Endothelial cell (in vitro differentiated cells): ENCODE results near the gene SYTL1. TPM values are rescaled to one million over a fixed set of nuclear protein-coding genes. Genes with fewer than 3 reads are reported as not detected.

Experiments
- DNase-seq: peaks from one replicate; pipeline ENCODE4 v3.0.0; 2021; ENCODE audit warnings: low spot score
- H3K27ac Mint-ChIP-seq: one replicate; pipeline ENCODE4 v1.8.0; 2021; ENCODE audit warnings: mixed read lengths, inconsistent platforms; ENCODE audit not compliant: unreplicated experiment
- H3K27me3 Mint-ChIP-seq: one replicate; pipeline ENCODE4 v1.8.0; 2021; ENCODE audit warnings: mild to moderate bottlenecking, moderate library complexity, mixed read lengths, inconsistent platforms; ENCODE audit not compliant: unreplicated experiment
- H3K36me3 Mint-ChIP-seq: one replicate; pipeline ENCODE4 v1.8.0; 2021; ENCODE audit warnings: mild to moderate bottlenecking, low read depth, mixed read lengths, inconsistent platforms; ENCODE audit not compliant: unreplicated experiment
- H3K4me1 Mint-ChIP-seq: one replicate; pipeline ENCODE4 v1.8.0; 2021; ENCODE audit warnings: mild to moderate bottlenecking, mixed read lengths, inconsistent platforms; ENCODE audit not compliant: unreplicated experiment
- H3K4me3 Mint-ChIP-seq: one replicate; pipeline ENCODE4 v1.8.0; 2021; ENCODE audit warnings: mild to moderate bottlenecking, mixed read lengths, inconsistent platforms; ENCODE audit not compliant: unreplicated experiment
- H3K9me3 Mint-ChIP-seq: one replicate; pipeline ENCODE4 v1.8.0; 2021; ENCODE audit warnings: mixed read lengths, inconsistent platforms; ENCODE audit not compliant: unreplicated experiment
- long read RNA-seq: library from polyadenylated mRNA; unstranded; transcript quantifications from one replicate; pipeline ENCODE4 v2.0.0, GENCODE V29; 2020; ENCODE audit not compliant: unreplicated experiment
- total RNA-seq: library from RNA; stranded (reverse); fragmentation: NEBNext Ultra II Directional; extraction: Animal tissue kit (Norgen Biotek cat#: 25700); gene quantifications from one replicate; pipeline ENCODE4 v1.2.1, GENCODE V29; 2021; ENCODE audit not compliant: unreplicated experiment
- TF ChIP-seq, protein P1 (sequence below): fragments of 200-600 bp; sonication (generic); IDR thresholded peaks from one replicate; pipeline ENCODE4 v1.5.0; 2021; ENCODE audit warnings: antibody characterized with exemption; ENCODE audit not compliant: unreplicated experiment

Gene SYTL1, protein sequence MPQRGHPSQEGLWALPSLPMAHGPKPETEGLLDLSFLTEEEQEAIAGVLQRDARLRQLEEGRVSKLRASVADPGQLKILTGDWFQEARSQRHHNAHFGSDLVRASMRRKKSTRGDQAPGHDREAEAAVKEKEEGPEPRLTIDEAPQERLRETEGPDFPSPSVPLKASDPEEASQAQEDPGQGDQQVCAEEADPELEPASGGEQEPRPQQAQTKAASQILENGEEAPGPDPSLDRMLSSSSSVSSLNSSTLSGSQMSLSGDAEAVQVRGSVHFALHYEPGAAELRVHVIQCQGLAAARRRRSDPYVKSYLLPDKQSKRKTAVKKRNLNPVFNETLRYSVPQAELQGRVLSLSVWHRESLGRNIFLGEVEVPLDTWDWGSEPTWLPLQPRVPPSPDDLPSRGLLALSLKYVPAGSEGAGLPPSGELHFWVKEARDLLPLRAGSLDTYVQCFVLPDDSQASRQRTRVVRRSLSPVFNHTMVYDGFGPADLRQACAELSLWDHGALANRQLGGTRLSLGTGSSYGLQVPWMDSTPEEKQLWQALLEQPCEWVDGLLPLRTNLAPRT
- total RNA-seq, result 1.3 TPM
- long read RNA-seq, partial matches to known transcripts, result 0 of 1 reads
- long read RNA-seq, other reads (novel, unspliced or antisense), result 0 of 1 reads

DNA sequence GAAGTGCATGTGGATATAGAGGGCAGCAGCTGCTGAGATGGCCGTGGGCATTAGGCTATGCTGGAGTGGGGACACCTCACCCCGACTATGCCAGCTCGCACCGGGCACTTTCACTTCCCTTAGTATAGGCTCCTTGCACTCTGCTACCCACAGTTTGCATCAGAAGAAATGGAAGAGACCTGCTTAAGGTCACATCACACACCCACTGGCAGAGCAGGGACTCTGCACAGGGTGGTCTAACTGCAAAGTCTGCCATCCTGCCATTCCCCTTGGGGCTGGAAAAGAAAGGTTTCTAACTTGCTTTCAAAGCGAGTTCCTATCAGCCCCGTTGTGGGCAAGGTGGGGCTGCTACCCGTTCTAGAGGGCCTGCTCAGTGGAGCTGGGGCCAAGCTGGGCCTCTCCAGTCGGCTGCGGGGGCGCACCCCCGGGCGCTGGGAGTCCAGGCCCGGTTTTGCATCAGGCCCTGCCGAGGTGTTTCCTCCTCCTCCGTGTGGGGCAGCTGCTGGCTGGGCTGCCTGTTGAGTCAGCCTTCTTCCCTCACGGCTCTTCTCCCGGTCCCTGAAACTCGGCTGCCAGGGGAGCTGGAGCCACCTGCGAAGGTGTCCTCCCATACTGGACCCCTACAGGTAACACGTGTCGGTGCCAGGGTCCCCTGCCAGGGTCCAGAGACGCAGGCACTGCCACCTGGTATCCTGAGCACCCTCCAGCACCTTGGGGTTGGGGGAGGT is at the start of gene SYTL1:
Gene SYTL1, plus strand, starts transcription at position 498 of the 728 bp plus-strand sequence. CDS start 3,313 bp downstream, outside the sequence.
- peaks cover 19% of the 10 kb centered on the region for H3K27me3 Mint-ChIP-seq
- peaks cover 2% of the 10 kb centered on the region for H3K36me3 Mint-ChIP-seq
- H3K4me3 Mint-ChIP-seq, result no peak within 1 kb of the TSS
- peak; percentile 48 for DNase-seq
- peaks cover 32% of the 10 kb centered on the region for H3K4me1 Mint-ChIP-seq
- no peaks in the 10 kb centered on the region for H3K9me3 Mint-ChIP-seq
- TF ChIP-seq, protein P1, sequence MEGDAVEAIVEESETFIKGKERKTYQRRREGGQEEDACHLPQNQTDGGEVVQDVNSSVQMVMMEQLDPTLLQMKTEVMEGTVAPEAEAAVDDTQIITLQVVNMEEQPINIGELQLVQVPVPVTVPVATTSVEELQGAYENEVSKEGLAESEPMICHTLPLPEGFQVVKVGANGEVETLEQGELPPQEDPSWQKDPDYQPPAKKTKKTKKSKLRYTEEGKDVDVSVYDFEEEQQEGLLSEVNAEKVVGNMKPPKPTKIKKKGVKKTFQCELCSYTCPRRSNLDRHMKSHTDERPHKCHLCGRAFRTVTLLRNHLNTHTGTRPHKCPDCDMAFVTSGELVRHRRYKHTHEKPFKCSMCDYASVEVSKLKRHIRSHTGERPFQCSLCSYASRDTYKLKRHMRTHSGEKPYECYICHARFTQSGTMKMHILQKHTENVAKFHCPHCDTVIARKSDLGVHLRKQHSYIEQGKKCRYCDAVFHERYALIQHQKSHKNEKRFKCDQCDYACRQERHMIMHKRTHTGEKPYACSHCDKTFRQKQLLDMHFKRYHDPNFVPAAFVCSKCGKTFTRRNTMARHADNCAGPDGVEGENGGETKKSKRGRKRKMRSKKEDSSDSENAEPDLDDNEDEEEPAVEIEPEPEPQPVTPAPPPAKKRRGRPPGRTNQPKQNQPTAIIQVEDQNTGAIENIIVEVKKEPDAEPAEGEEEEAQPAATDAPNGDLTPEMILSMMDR, result no peak
- H3K27ac Mint-ChIP-seq, result peak within 1 kb of the TSS; percentile 48

DNA sequence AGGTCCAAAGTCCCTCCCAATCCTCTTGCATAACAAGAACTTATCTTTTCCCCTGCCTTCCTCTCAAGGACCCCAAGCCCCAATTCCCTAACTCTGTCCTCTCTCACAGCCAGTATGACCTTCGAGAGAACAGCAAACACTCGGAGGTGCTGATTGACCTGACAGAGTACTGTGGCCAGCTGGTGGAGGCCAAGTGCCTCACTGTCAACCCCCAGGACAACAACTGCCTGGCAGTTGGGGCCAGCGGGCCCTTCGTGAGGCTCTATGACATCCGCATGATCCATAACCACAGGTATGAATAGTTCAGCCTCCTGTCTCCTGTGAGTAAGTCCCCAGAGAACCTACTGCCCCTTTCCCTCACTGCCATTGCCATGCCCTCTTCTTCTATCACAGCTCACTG is 49.7 kb upstream of the SYTL1 start:
- Mint-ChIP-seq H3K4me1 (no peaks in the 10 kb centered on the region), H3K9me3 (no peaks in the 10 kb centered on the region), H3K4me3 (no peak overlapping the region), H3K36me3 (peaks cover 29% of the 10 kb centered on the region), H3K27ac (no peak overlapping the region), H3K27me3 (peaks cover 3% of the 10 kb centered on the region)
- DNase-seq, result no peak
- TF ChIP-seq, protein P1, result no peak

DNA sequence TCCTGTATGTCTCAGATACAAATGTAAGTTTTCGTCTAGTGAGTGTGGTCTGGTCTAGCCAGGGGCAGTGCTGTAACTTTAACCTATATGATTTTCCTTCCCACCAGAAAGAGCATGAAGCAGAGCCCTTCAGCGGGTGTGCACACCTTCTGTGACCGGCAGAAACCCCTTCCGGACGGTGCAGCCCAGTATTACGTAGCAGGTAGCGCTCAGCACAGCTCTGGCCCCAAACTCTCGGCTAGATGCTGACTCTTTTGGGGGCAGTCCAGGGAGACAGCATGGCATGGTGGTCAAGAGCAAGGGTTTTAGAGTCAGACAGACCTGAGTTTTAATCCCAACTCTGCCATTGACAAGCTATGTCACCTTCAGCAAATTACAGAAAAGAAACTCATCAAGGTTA is 47.9 kb upstream of the SYTL1 start:
- peaks cover 22% of the 10 kb centered on the region for H3K36me3 Mint-ChIP-seq
- H3K27ac Mint-ChIP-seq, result no peak overlapping the region
- no peak for DNase-seq
- peaks cover under 1% of the 10 kb centered on the region for H3K4me1 Mint-ChIP-seq
- TF ChIP-seq, protein P1, result no peak
- no peak overlapping the region for H3K4me3 Mint-ChIP-seq
- H3K27me3 Mint-ChIP-seq, result no peaks in the 10 kb centered on the region
- H3K9me3 Mint-ChIP-seq, result no peaks in the 10 kb centered on the region

DNA sequence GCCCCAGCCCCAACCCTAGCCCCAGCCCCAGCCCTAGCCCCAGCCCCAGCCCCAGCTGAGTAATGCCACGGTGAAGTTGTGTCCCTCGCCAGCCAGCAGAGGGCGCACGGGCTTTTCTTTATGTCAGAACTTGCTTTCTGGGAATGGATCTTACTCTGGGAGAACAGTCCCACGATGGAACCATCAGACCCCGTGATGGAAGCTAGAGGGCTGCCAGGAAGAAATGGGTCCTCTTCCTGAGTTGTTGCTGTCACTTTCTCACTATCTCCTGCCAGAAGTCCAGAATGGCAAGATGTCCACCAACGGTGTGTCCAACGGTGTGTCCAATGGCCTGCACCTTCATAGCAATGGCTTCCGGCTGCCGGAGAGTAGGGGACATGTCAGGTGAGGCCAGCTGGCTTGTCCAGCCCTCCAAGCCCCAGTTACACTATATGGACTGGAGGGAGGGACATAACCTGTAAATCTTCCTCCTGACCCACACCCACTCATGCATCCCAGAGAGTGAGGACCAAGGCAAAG is 45.0 kb upstream of the SYTL1 start:
- Mint-ChIP-seq H3K9me3 (no peaks in the 10 kb centered on the region), H3K27ac (no peak overlapping the region), H3K4me3 (no peak overlapping the region), H3K27me3 (peaks cover 8% of the 10 kb centered on the region), H3K36me3 (peaks cover 25% of the 10 kb centered on the region), H3K4me1 (peaks cover 12% of the 10 kb centered on the region)
- DNase-seq, result peak; percentile 83
- TF ChIP-seq, protein P1, result peak; percentile 65
